Skeletal muscle tissue (tissue), 4 donors: ENCODE measurements around the gene PLEKHN1. TPM values are rescaled to one million over a fixed set of nuclear protein-coding genes. Genes with fewer than 3 reads are reported as not detected.
"Not testable (repeated sequence)": the region's sequence is repeated elsewhere in the genome, so short reads cannot be mapped to it uniquely, and the experiment has no call there.

ENCODE experiments used
- H3K27ac ChIP-seq: one replicate; pipeline ENCODE4 v1.7.0; 2013; ENCODE audit warnings: mild to moderate bottlenecking, low read depth, low read length, inconsistent platforms
- H3K27me3 ChIP-seq, 3 donors: one replicate each; pipeline ENCODE4 v1.7.0; 2013; ENCODE audit warnings: low read length in 3 of 3; ENCODE audit not compliant: control insufficient read depth in 3 of 3, insufficient read depth in 3 of 3
- H3K36me3 ChIP-seq, 3 donors: one replicate each; pipeline ENCODE4 v1.7.0; 2013; ENCODE audit warnings: low read length in 3 of 3; ENCODE audit not compliant: control insufficient read depth in 3 of 3, insufficient read depth in 3 of 3
- H3K4me1 ChIP-seq, 3 donors: one replicate each; pipeline ENCODE4 v1.7.0; 2013; ENCODE audit warnings: low read length in 3 of 3, mild to moderate bottlenecking in 3 of 3; ENCODE audit not compliant: control insufficient read depth in 3 of 3, insufficient read depth in 3 of 3
- H3K4me3 ChIP-seq, 3 donors: one replicate each; pipeline ENCODE4 v1.7.0; 2013; ENCODE audit warnings: low read length in 3 of 3
- H3K9ac ChIP-seq, 3 donors: one replicate each; pipeline ENCODE4 v1.7.0; 2013; ENCODE audit warnings: low read length in 3 of 3, mild to moderate bottlenecking in 3 of 3, moderate library complexity in 2 of 3, low read depth in 1 of 3
- H3K9me3 ChIP-seq, 3 donors: one replicate each; pipeline ENCODE4 v1.7.0; 2013; ENCODE audit warnings: low read length in 3 of 3; ENCODE audit not compliant: control insufficient read depth in 3 of 3
- total RNA-seq: library from RNA; depleted of rRNA; stranded (reverse); fragments of >200 nt; gene quantifications from one replicate; pipeline ENCODE4 v1.2.3, GENCODE V29; 2014
- donor health status: Osteomylitis.

PLEKHN1 gene
- total RNA-seq, 1 donor from 2014 or later = not detected

- Histone ChIP-seq H3K27ac (peak overlapping the region; percentile 99), H3K4me3 (peak overlapping the region; percentile 81 to 96 (median 83)), H3K4me1 (peaks cover 28 to 62% (median 39%) of the 10 kb centered on the region in 3 donors), H3K27me3 (peaks cover 0 to 12% (median 6%) of the 10 kb centered on the region in 3 donors), H3K36me3 (peaks cover 5 to 29% (median 6%) of the 10 kb centered on the region in 3 donors), H3K9ac (peak overlapping the region; percentile 97 to 100 (median 97)), H3K9me3 (no peaks in the 10 kb centered on the region)
Observed at GRCh38 chr1:980602-981395, 14.5 kb downstream of the PLEKHN1 start.

GRCh38 chr1:981491-981954 is 15.2 kb downstream of the PLEKHN1 start:
- peaks cover 0 to 7% (median 3%) of the 10 kb centered on the region in 3 donors for H3K27me3 ChIP-seq
- peak overlapping the region; percentile 81 to 85 (median 83) for H3K4me3 ChIP-seq
- peaks cover 5 to 29% (median 6%) of the 10 kb centered on the region in 3 donors for H3K36me3 ChIP-seq
- H3K9ac ChIP-seq = peak overlapping the region; percentile 97 to 100 (median 97)
- peak overlapping the region; percentile 99 for H3K27ac ChIP-seq
- peaks cover 28 to 57% (median 35%) of the 10 kb centered on the region in 3 donors for H3K4me1 ChIP-seq
- H3K9me3 ChIP-seq = no peaks in the 10 kb centered on the region

- Histone ChIP-seq H3K4me1 (peaks cover 28 to 57% (median 35%) of the 10 kb centered on the region in 3 donors), H3K27me3 (peaks cover 0 to 7% (median 3%) of the 10 kb centered on the region in 3 donors), H3K27ac (peak within 1 kb of the TSS; percentile 99), H3K36me3 (peaks cover 5 to 29% (median 6%) of the 10 kb centered on the region in 3 donors), H3K9ac (peak within 1 kb of the TSS; percentile 97 to 100 (median 97)), H3K9me3 (no peaks in the 10 kb centered on the region), H3K4me3 (peak within 1 kb of the TSS; percentile 81 to 85 (median 83))
Observed at GRCh38 chr1:981955-982558, 15.8 kb downstream of the PLEKHN1 start, which contains the start of gene PERM1. Gene PERM1, minus strand, starts transcription at chr1:982093. Its CDS starts 1,064 bp downstream, at chr1:981029.

DNA sequence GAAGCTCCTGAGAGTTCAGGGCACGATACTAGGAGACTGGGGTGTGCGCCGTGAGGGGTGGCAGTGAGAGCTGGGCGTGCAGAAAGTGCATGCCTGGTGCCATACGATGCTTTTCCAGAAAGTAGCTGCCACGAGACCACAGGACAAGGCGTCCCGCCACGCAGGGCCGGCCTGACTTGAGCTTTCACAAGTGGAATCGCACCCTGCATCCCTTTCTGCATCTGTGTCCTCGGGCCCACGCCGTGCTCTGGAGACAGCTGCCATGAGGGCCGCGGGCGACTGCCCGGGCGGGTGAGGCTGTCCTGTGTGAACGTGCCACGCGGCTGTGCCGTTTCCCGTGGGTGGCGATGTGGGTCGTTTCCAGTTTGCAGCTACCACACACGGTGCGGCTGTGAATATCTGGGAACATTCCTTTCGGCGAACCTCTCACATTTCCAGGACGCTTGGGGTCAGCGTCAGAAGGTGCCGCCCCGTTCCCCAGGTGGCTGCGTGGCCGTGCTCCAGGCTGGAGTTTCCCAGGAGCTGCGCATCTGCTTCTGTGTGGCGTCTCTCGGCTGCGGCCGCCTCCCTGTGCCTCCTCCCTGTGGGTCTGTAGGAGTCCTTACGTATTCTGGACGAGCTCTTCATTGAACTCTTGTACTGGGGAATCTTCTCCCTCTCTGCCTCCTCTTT is 16.6 kb downstream of the PLEKHN1 start:
- H3K4me1 ChIP-seq = peaks cover 28 to 57% (median 35%) of the 10 kb centered on the region in 3 donors
- H3K27ac ChIP-seq = peak overlapping the region; percentile 99
- H3K9ac ChIP-seq = peak overlapping the region; percentile 89 to 100 (median 97)
- H3K27me3 ChIP-seq = peaks cover 0 to 7% (median 3%) of the 10 kb centered on the region in 3 donors
- peaks cover 5 to 29% (median 6%) of the 10 kb centered on the region in 3 donors for H3K36me3 ChIP-seq
- peak overlapping the region; percentile 63 to 83 (median 81) for H3K4me3 ChIP-seq
- no peaks in the 10 kb centered on the region for H3K9me3 ChIP-seq

DNA sequence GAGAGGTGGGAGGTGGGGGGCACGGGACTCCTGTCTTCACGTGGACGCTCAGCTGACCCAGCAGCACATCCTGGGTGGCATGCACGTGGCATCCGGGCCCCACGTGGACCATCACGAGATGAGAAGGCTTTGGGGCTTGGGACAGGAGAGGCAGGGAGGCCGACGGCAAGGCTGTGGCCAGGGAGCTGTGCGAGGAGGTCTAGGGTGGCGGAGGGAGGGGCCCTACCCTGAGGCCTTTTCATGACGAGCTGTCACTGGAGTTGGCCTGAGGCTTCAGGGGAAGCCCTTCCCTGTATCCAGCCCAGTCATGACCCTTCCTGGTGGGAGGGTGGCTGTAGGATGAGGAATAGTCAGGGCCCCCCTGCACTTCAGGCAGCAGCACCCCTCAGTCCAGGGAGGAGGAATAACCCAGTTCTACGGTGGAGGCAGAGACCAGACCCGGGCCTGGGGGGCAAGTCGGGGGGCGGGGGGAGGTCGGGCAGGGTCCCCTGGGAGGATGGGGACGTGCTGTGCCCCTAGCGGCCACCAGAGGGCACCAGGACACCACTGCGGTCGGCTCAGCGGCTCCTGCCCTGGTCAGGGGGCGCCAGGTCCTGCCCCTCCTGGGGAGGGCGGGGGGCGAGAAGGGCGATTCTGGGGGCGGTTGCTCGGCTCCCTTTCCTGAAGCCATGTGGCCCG is 17.7 kb downstream of the PLEKHN1 start:
- peaks cover 22 to 46% (median 31%) of the 10 kb centered on the region in 3 donors for H3K4me1 ChIP-seq
- no peaks in the 10 kb centered on the region for H3K9me3 ChIP-seq
- H3K4me3 ChIP-seq = peak overlapping the region in 1 of 3 donors; percentile 81
- peaks cover 5 to 20% (median 6%) of the 10 kb centered on the region in 3 donors for H3K36me3 ChIP-seq
- peak overlapping the region in 1 of 3 donors; percentile 100 for H3K9ac ChIP-seq
- no peak overlapping the region for H3K27ac ChIP-seq
- peaks cover 0 to 3% (median 3%) of the 10 kb centered on the region in 3 donors for H3K27me3 ChIP-seq

DNA sequence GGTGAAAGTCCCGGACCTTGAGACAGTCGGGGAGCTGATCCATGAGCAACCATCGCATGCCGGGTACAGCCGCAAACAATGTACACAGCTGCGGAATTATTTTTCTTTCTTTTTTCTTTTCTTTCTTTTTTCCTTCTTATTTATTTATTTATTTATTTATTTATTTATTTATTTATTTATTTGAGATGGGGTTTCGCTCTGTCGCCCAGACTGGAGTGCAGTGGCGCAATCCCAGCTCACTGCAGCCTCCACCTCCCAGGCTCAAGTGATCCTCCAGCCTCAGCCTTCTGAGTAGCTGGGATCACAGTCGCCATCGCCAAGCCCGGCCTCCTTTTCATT is 18.2 kb downstream of the PLEKHN1 start:
- H3K9me3 ChIP-seq = no peaks in the 10 kb centered on the region
- H3K27me3 ChIP-seq = peaks cover 0 to 3% (median 3%) of the 10 kb centered on the region in 3 donors
- H3K36me3 ChIP-seq = peaks cover 5 to 15% (median 6%) of the 10 kb centered on the region in 3 donors
- no peak overlapping the region for H3K27ac ChIP-seq
- H3K4me1 ChIP-seq = peaks cover 17 to 41% (median 31%) of the 10 kb centered on the region in 3 donors
- no peak overlapping the region for H3K4me3 ChIP-seq
- no peak overlapping the region for H3K9ac ChIP-seq

- peaks cover 12 to 34% (median 31%) of the 10 kb centered on the region in 3 donors for H3K4me1 ChIP-seq
- H3K9me3 ChIP-seq = no peaks in the 10 kb centered on the region
- H3K4me3 ChIP-seq = no peak overlapping the region
- H3K36me3 ChIP-seq = peaks cover 0 to 8% (median 0%) of the 10 kb centered on the region in 3 donors
- H3K27me3 ChIP-seq = peaks cover 0 to 3% (median 3%) of the 10 kb centered on the region in 3 donors
- H3K9ac ChIP-seq = no peak overlapping the region
- no peak overlapping the region for H3K27ac ChIP-seq
Observed at GRCh38 chr1:985126-985525, 18.8 kb downstream of the PLEKHN1 start.

GRCh38 chr1:988061-988460 is 21.8 kb downstream of the PLEKHN1 start:
- not testable (repeated sequence) for H3K36me3 ChIP-seq, H3K27me3 ChIP-seq, H3K4me3 ChIP-seq, H3K9ac ChIP-seq, H3K9me3 ChIP-seq, H3K4me1 ChIP-seq, H3K27ac ChIP-seq

- not testable (repeated sequence) for H3K36me3 ChIP-seq, H3K27ac ChIP-seq, H3K4me1 ChIP-seq, H3K9me3 ChIP-seq, H3K9ac ChIP-seq, H3K4me3 ChIP-seq, H3K27me3 ChIP-seq
Observed at GRCh38 chr1:991275-991674, 25.0 kb downstream of the PLEKHN1 start.
